ENCODE data around the gene ANKRD6.
"Not testable (repeated sequence)": the region's sequence is repeated elsewhere in the genome, so short reads cannot be mapped to it uniquely, and the experiment has no call there.

The ANKRD6 gene

DNA sequence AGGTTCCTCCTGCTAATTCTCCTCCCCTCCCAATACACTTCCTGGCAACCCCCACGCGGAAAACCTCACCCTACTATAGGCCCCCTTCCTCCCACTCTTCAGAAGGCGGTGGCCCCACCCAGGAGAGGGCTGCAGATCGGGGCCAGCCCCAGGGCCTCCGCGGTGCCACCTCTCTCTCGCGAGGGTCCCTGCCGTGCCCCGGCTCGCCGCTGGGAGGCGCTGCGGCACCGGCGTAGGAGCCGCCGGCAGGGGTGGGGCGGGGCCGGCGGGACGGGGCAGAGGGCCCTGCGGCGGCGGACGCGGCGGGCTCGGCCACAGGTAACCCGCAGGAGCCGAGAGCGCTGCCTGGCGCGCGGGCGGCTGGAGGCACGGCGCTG is at the start of gene ANKRD6:
ANKRD6 (plus strand) TSS at position 278 of the 377 bp plus-strand sequence. CDS start 133,825 bp downstream, outside the sequence.
- DNase-seq: no peak

GRCh38 chr6:89385156-89385667 is 47.7 kb upstream of the ANKRD6 start:
- peak; percentile 98 for DNase-seq

GRCh38 chr6:89385846-89386245 is 47.1 kb upstream of the ANKRD6 start:
- DNase-seq: no peak

DNA sequence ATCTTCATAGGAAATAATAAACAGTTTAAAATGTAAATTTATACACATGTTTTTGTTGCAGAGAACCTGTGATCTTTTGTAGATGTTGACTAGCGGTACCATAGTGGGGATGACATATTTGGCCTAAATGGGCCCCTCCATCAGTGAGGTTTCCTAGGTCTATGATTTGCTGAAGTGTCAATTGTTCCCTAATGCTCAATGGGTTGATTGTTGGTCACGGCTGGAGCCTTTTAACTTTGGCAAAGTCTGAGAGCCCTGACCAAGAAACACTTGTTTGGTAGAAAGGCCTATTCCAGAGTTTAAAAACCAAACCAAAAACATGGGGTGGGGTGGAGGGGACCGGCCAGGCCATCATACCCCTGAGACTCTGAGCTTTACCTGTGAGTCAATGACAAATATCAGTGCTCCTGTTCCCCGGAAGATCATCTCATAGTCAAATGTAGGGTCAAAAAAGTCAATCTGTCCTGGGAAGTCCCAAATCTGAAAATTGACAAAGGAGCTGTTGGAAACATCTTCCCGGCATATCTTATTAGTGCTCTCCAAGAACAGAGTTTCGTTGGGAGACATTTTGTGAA is 45.9 kb upstream of the ANKRD6 start:
- no peak for DNase-seq

DNA sequence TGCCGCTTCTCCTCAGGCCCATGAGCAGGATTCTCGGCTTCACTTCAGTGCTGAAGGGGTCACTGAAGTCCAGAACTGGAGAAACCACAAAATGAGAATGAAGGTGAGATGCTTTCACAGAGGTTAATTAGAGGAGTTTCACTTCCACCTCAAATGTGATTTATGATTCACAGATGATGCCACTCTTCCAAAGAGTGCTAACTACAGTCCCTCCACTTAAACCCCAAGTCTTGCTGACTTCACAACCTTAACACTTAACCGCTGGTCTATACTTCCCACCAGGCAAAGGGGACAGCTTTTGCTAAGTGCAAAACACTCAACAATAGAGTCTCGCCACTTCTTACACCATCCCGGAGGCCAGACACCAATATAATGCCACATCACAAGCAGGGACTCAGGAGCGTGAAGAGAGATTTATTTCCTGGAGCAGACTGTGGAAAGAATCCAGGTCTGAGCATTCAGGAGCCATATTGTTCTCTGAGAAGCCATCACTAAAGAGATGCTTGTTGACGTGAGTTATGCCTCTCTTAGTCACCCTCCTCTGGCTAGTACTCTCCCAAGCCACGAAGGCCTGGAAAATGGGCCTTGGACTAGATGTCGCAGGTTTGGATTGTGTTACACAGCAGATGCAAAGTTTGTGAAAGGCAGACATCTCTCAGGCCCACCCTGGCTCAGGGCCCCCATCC is 45.3 kb upstream of the ANKRD6 start:
- DNase-seq: no peak

- DNase-seq: no peak
Measured at GRCh38 chr6:89388846-89389245, 44.1 kb upstream of the ANKRD6 start.

GRCh38 chr6:89392823-89393222 is 40.1 kb upstream of the ANKRD6 start:
- no peak for DNase-seq

DNA sequence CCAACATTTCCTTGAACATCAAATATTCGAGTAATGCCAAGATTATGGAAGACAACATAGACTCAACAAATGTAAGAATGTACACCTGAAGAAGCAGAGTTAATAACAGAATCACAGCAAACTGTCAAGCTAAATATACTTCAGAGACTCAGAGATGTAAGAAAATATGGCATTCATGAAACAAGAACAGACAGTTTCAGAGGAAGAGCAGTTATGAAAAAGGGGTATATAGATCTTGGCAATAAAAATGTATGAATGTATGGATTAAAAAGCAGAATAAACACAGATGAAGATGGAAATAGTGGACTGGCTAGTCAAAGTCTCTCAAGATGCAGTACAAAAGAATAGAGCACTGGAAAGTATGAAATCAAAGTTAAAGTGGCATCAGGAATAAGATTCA is 39.3 kb upstream of the ANKRD6 start:
- no peak for DNase-seq

DNA sequence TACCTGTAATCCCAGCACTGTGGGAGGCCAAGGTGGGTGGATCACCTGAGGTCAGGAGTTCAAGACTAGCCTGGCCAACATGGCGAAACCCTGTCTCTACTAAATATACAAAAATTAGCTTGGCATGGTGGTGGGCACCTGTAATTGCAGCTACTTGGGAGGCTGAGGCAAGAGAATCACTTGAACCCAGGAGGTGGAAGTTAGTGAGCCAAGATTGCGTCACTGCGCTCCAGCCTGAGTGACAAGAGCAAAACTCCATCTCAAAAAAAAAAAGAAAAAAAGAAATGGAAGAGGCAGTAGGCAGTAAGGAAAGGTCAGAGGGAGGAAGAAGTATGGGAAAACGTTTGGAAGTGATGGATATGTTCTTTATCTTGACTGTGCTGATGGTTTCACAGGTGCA is 35.1 kb upstream of the ANKRD6 start:
- DNase-seq: not testable (repeated sequence)

DNA sequence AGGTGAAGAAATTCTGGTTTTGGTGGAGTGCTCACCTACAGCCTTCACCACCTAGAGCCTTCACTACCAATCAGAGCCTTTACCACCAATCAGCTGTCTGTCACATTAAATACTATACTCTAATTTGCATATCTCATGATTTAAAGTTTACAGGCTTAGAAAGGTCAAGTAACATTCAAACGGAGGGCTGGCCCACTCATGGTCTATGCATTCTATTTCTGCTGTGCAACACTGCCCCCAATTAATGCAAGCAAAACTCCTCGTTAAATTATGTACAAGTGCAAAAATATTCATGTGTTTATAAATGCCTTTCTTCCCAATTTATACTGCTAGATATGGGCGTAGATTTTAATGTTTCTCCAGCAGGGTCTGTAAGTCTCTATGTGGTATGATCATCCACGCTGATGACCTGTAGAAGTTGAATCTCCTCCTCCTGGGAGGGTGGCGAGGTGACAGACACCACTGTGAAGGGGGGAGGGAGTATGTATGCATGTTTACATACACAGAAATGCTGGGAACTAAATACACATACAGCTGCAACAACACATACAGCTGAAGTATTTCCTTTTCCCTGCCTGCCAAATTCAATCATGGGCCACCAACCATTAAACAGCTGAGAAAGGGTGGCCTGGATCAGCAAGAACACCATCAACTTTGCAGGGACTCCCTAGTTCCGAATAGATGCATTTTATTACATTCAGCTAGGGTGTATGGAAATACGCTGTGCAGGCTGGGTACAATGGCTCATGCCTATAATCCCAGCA is 34.0 kb upstream of the ANKRD6 start:
- DNase-seq: no peak

DNA sequence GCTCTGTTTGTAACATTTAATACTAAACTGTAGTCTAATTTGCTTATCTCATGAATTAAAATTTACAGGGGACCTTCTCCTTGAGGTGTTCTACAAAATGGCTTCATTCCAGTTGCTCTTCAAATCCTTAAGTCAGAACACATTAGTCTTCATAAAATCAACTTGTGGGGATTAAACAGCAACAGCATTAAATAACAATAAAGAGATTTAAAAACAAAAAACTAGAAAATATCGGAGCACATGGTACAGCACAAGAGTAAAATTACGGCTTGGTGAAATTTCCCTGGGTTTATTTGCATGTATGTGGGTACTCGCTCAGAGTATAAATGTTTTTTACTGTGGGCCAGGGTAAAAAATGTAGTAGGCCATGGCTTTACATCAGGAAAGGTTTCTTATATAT is 32.9 kb upstream of the ANKRD6 start:
- DNase-seq: no peak

DNA sequence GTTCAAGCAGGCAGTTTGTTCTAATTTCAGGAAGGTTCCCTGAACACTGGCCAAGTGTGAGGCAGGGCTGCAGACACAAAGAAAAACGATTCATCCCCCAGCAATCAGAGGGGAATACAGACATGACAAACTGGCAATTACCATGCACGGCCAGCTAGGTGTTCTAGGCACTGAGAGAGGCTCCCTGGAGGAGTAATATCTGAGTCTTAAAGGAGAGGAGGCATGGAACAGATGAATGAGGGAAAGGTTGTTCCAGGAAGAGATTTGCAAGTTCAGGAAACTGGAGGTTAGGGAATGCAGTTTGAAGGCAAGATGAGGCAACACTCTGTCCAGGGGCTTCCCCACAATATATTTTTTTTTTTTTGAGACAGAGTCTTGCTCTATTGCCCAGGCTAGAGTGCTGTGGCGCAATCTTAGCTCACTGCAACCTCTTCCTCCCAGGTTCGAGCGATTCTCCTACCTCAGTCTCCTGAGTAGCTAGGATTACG is 32.0 kb upstream of the ANKRD6 start:
- DNase-seq: no peak

DNA sequence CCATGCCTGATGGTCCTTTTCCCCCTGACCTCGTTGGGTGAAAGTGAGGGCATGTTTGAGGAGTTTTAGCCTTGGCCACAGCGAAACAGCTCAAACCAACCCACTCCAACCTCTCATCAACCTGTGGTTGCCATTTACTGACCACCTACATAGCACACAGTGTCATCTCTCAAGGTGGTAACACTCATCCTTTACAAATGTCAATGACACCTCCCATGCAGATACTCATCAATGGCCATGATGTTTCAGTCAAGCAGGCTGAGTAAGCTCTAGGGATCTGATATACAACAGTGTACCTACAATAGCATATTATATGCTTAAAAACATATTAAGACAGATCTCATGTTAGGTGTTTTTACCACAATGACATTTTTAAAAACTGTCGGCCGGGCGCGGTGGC is 30.2 kb upstream of the ANKRD6 start:
- no peak for DNase-seq

GRCh38 chr6:89404512-89404911 is 28.4 kb upstream of the ANKRD6 start:
- no peak for DNase-seq

DNA sequence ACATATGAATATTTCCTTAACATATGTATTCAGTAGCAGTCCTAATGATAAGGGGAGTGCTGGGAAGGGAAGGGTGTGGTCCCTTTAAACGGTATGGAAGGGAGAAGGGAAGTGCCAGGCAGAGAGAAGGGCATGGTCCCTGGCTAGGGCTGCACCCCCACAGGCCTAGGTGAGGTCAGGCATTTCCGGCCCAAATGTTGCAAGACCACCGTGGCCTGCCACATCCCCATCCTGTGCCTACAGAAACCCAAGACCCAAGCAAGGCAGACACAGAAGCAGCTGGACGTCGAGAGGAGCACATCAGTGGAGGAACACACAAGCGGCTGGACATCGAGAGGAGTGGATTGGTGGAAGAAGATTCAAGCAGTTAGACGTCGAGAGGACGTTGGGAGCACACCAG is 26.8 kb upstream of the ANKRD6 start:
- DNase-seq: no peak

GRCh38 chr6:89409461-89410035 is 23.4 kb upstream of the ANKRD6 start:
- DNase-seq: no peak

- DNase-seq: no peak
Measured at GRCh38 chr6:89410231-89410761, 22.7 kb upstream of the ANKRD6 start.

GRCh38 chr6:89410788-89411144 is 22.2 kb upstream of the ANKRD6 start:
- DNase-seq: no peak

GRCh38 chr6:89411145-89412070 is 21.5 kb upstream of the ANKRD6 start:
- no peak for DNase-seq

- peak; percentile 19 for DNase-seq
Measured at GRCh38 chr6:89412071-89413005, 20.6 kb upstream of the ANKRD6 start, which contains the start of gene RRAGD. RRAGD (minus strand) TSS chr6:89412273; CDS start chr6:89411993, 280 bp downstream.

- DNase-seq: no peak
Measured at GRCh38 chr6:89413006-89413400, 19.9 kb upstream of the ANKRD6 start.

Data from NCI-H524 treated with DMSO at 0.1 percent for 48 hours (cell line).